ENCODE measurements around the gene ST6GAL1.

DNA sequence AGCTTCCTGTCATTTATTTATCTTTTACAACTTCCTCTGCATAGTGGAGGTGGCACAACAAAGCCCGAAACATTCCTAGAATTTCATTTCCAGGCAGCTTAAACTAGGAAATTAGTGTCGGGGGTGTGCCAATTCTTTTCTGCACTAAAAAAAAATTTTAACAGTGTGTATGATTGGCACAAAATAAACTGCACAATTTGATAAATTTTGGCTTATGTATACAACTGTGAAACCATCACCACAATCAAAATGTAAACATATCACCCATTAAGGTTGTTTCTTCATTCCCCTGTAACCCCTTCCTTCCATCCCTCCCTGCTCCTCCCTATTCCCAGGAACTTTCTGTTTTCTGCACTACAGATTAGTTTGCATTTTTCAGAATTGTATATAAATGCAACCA lies 154.3 kb downstream of the ST6GAL1 start:
- TF ChIP-seq, protein P1, sequence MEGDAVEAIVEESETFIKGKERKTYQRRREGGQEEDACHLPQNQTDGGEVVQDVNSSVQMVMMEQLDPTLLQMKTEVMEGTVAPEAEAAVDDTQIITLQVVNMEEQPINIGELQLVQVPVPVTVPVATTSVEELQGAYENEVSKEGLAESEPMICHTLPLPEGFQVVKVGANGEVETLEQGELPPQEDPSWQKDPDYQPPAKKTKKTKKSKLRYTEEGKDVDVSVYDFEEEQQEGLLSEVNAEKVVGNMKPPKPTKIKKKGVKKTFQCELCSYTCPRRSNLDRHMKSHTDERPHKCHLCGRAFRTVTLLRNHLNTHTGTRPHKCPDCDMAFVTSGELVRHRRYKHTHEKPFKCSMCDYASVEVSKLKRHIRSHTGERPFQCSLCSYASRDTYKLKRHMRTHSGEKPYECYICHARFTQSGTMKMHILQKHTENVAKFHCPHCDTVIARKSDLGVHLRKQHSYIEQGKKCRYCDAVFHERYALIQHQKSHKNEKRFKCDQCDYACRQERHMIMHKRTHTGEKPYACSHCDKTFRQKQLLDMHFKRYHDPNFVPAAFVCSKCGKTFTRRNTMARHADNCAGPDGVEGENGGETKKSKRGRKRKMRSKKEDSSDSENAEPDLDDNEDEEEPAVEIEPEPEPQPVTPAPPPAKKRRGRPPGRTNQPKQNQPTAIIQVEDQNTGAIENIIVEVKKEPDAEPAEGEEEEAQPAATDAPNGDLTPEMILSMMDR (IDR thresholded peaks at IDR 0.05), result no peak
- TF ChIP-seq, protein P2, sequence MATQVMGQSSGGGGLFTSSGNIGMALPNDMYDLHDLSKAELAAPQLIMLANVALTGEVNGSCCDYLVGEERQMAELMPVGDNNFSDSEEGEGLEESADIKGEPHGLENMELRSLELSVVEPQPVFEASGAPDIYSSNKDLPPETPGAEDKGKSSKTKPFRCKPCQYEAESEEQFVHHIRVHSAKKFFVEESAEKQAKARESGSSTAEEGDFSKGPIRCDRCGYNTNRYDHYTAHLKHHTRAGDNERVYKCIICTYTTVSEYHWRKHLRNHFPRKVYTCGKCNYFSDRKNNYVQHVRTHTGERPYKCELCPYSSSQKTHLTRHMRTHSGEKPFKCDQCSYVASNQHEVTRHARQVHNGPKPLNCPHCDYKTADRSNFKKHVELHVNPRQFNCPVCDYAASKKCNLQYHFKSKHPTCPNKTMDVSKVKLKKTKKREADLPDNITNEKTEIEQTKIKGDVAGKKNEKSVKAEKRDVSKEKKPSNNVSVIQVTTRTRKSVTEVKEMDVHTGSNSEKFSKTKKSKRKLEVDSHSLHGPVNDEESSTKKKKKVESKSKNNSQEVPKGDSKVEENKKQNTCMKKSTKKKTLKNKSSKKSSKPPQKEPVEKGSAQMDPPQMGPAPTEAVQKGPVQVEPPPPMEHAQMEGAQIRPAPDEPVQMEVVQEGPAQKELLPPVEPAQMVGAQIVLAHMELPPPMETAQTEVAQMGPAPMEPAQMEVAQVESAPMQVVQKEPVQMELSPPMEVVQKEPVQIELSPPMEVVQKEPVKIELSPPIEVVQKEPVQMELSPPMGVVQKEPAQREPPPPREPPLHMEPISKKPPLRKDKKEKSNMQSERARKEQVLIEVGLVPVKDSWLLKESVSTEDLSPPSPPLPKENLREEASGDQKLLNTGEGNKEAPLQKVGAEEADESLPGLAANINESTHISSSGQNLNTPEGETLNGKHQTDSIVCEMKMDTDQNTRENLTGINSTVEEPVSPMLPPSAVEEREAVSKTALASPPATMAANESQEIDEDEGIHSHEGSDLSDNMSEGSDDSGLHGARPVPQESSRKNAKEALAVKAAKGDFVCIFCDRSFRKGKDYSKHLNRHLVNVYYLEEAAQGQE (IDR thresholded peaks at IDR 0.05; ENCODE audit: insufficient read depth in 1 of 2, low read depth in 2 of 2, low read length in 1 of 2), result no peak
- no peak for TF ChIP-seq POLR2AphosphoS5 (IDR thresholded peaks at IDR 0.05; ENCODE audit: low read depth, low read length)
- TF ChIP-seq SIN3A (IDR thresholded peaks at IDR 0.05; ENCODE audit: borderline replicate concordance, insufficient read depth, low read depth, low read length), result no peak
